Prostate gland (tissue), 2 donors: Measurements from ENCODE around the gene RETREG1. TPM values are rescaled to one million over a fixed set of nuclear protein-coding genes. Genes with fewer than 3 reads are reported as not detected.

Experiments used
- DNase-seq: peaks from one replicate; pipeline ENCODE4 v3.0.0-alpha.2; 2019; ENCODE audit warnings: low spot score
- H3K27ac ChIP-seq, 2 donors: fragments of 200-600 bp; sonication (generic); 2 replicates each; pipeline ENCODE4 v1.5.1; 2017 to 2019
- H3K27me3 ChIP-seq: fragments of 200-600 bp; sonication (generic); replicated peaks from 2 replicates; pipeline ENCODE4 v1.5.1; 2019; ENCODE audit not compliant: insufficient read depth
- H3K36me3 ChIP-seq, 2 donors: fragments of 200-600 bp; sonication (generic); 1 replicate in 1 of 2; 2 replicates in 1 of 2; pipeline versions ENCODE4 v1.5.1 to v1.8.1; 2017 to 2019
- H3K4me1 ChIP-seq: fragments of 200-600 bp; sonication (generic); replicated peaks from 2 replicates; pipeline ENCODE4 v1.5.1; 2019
- H3K4me3 ChIP-seq, 2 donors: fragments of 200-600 bp; sonication (generic); 2 replicates each; pipeline ENCODE4 v1.5.1; 2017 to 2019
- H3K9me3 ChIP-seq: fragments of 200-600 bp; sonication (generic); 2 replicates; pipeline ENCODE4 v1.5.1; 2017
- POLR2A ChIP-seq: fragments of 450-650 bp; IDR thresholded peaks from one replicate; pipeline ENCODE4 v1.6.1; 2016; ENCODE audit warnings: antibody characterized with exemption, mild to moderate bottlenecking
- POLR2AphosphoS5 ChIP-seq: sonication (generic); formaldehyde crosslinking; IDR thresholded peaks from one replicate; pipeline ENCODE4 v1.6.1; 2017; ENCODE audit warnings: antibody characterized with exemption
- WGBS: methylation state at CpG from one replicate; pipeline ENCODE4 v1.1.5; 2018; 5-methylcytosine and 5-hydroxymethylcytosine counted together
- intact Hi-C: fragments of 100-400 bp; cut with DNase I; formaldehyde crosslinking; loops from one replicate; pipeline ENCODE4 v1.14.2; 2022
- total RNA-seq, 2 donors: library from RNA; depleted of rRNA; stranded (reverse); fragments of >200 nt; gene quantifications; one replicate each; pipeline ENCODE4 v1.1.0, GENCODE V29; 2016
- TF ChIP-seq, protein P1 (sequence below), 4 experiments: fragments of 200-600 bp in 2 of 4; fragments of 450-650 bp in 2 of 4; sonication (generic) in 2 of 4; IDR thresholded peaks; 1 replicate in 3 of 4; 2 replicates in 1 of 4; pipeline ENCODE4 v1.5.1; 2016 to 2019; ENCODE audit warnings: antibody characterized with exemption in 4 of 4, mild to moderate bottlenecking in 2 of 4, moderate library complexity in 2 of 4

The RETREG1 gene
- total RNA-seq, 2 donors from 2014 or later: 13.5 to 18.4 TPM

DNA sequence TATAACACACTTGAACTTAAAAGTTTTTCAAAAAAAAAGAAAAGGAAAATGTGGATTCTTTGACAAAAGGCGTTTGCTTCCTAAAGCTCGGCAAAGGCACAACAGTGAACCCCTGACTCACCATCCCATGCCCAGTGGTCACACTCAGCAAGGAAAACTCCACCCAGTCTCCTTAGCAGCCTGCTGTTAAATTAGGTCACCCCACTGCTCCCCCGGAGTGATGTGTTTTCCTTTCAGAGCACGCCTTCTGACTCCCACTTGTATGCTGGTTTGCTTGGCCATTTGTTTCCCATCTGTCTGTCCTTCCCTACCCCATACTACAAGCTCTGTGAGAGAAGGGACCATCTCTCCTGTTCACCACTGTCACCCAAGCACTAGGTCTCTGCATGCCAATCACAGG lies 23.8 kb downstream of the RETREG1 start:
- no peak for DNase-seq
- Histone ChIP-seq H3K4me1 (no peaks in the 10 kb centered on the region), H3K9me3 (no peaks in the 10 kb centered on the region), H3K36me3 (no peaks in the 10 kb centered on the region), H3K27me3 (no peaks in the 10 kb centered on the region), H3K27ac (no peak overlapping the region), H3K4me3 (no peak overlapping the region)
- intact Hi-C loops: no loop called here
- 83% methylated on average over 4 of the region's 4 CpGs for WGBS
- TF ChIP-seq POLR2AphosphoS5 (no peak), POLR2A (no peak)
- TF ChIP-seq, protein P1, sequence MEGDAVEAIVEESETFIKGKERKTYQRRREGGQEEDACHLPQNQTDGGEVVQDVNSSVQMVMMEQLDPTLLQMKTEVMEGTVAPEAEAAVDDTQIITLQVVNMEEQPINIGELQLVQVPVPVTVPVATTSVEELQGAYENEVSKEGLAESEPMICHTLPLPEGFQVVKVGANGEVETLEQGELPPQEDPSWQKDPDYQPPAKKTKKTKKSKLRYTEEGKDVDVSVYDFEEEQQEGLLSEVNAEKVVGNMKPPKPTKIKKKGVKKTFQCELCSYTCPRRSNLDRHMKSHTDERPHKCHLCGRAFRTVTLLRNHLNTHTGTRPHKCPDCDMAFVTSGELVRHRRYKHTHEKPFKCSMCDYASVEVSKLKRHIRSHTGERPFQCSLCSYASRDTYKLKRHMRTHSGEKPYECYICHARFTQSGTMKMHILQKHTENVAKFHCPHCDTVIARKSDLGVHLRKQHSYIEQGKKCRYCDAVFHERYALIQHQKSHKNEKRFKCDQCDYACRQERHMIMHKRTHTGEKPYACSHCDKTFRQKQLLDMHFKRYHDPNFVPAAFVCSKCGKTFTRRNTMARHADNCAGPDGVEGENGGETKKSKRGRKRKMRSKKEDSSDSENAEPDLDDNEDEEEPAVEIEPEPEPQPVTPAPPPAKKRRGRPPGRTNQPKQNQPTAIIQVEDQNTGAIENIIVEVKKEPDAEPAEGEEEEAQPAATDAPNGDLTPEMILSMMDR (IDR thresholded peaks at IDR 0.05): no peak

DNA sequence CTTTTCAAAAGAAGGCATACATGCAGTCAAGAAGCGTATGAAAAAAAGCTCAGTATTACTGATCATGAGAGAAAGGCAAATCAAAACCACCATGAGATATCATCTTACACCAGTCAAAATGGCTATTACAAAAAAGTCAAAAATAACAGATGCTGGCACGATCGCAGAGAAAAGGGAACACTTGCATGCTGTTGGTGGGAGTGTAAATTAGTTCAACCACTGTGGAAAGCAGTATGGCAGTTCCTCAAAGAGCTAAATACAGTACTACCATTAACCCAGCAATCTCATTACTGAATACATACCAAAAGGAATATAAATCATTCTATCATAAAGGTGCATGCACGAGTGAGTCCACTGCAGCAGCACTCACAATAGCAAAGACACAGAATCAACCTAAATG lies 24.5 kb downstream of the RETREG1 start:
- Histone ChIP-seq H3K9me3 (no peaks in the 10 kb centered on the region), H3K4me3 (no peak overlapping the region), H3K4me1 (no peaks in the 10 kb centered on the region), H3K36me3 (no peaks in the 10 kb centered on the region), H3K27ac (no peak overlapping the region), H3K27me3 (no peaks in the 10 kb centered on the region)
- DNase-seq: no peak
- intact Hi-C loops: no loop called here
- TF ChIP-seq, protein P1 (IDR thresholded peaks at IDR 0.05): no peak
- TF ChIP-seq POLR2AphosphoS5 (no peak), POLR2A (no peak)
- 83% methylated on average over 4 of the region's 4 CpGs for WGBS

DNA sequence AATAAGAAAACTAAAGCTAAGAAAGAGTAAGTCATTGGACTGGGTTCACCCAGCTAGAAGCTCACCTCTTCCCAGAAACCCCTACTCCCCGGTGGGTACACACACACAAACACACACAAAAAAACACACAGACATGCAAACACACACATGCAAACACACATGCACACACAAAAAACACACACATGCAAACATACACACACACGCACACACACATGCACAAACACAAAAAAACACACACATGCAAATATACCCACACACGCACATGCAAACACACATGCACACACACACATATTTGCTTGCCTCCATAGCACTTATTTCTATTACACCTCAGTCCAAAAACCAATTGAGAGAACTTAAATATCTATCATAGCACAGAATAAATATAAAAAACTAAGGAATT lies 26.1 kb downstream of the RETREG1 start:
- WGBS: 97% methylated on average over 3 of the region's 3 CpGs

DNA sequence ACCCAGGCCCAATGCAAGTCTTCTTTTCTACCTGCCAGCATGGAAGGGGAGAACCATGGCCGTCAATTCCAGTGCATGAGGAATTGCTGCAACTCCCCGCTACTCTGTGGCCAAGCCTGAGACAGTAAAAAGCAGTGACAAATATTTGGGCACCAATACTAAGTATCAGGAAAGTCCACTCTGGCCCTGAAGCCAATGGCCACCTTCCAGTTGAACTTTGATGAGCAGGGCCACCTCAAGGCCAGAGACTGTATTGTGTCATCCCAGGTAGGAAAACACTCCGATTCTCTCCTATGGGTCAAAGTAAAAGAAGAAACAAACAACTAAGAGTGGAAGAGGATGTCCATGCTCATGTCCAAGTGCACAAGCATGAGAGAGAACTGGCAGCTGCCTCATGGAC lies 27.1 kb downstream of the RETREG1 start:
- H3K4me3 ChIP-seq: no peak overlapping the region
- no peak for TF ChIP-seq POLR2AphosphoS5
- TF ChIP-seq, protein P1 (IDR thresholded peaks at IDR 0.05): no peak
- no peak for TF ChIP-seq POLR2A
- DNase-seq: no peak
- WGBS: 84% methylated on average over 3 of the region's 3 CpGs
- H3K36me3 ChIP-seq: no peaks in the 10 kb centered on the region
- H3K27me3 ChIP-seq: no peaks in the 10 kb centered on the region
- H3K4me1 ChIP-seq: no peaks in the 10 kb centered on the region
- intact Hi-C loops: no loop called here
- H3K27ac ChIP-seq: no peak overlapping the region
- H3K9me3 ChIP-seq: no peaks in the 10 kb centered on the region

More for the DNA sequence above, 26.1 kb downstream of the RETREG1 start:
- Histone ChIP-seq H3K4me3 (no peak overlapping the region), H3K9me3 (no peaks in the 10 kb centered on the region), H3K27me3 (no peaks in the 10 kb centered on the region), H3K4me1 (no peaks in the 10 kb centered on the region), H3K27ac (no peak overlapping the region), H3K36me3 (no peaks in the 10 kb centered on the region)
- intact Hi-C loops: no loop called here
- no peak for DNase-seq
- TF ChIP-seq POLR2AphosphoS5 (no peak), POLR2A (no peak)
- TF ChIP-seq, protein P1 (IDR thresholded peaks at IDR 0.05): no peak

DNA sequence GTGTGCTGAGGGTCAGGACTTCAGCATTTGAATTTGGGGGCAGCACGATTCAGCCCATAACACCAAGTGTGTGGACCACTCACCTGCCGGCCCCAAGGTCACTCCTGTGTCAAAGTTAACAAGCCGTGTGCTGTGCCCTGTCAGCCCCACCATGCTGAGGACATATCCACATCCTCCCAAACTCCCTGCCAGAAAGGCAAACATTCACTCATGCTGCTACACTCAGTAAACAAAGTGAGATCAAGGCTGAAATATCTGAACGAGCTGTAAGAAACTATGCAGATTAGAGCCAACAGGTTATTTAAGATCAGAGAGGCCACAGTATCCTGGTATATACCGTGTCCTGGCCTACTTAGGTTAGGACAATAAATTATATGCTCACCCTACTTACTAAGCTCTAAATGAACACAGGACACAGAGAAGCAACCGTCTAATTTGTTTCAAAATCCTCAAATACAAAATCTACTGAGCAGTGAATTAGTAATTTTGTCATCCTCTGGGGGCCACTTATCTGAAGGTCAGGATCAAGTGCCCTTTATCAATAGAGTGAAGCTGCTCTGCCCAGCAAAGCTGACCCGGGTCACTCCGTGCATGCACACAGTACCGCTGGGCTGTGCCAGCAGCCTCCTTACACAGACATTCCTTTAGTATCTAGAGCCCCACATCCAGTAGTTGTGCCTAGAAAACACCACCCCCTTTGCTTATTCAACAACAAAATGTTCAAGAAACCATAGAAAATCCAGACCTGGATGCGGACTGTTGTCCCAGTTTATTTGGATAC lies 28.2 kb downstream of the RETREG1 start:
- no peak overlapping the region for H3K4me3 ChIP-seq
- no peak for DNase-seq
- no peaks in the 10 kb centered on the region for H3K9me3 ChIP-seq
- H3K27ac ChIP-seq: no peak overlapping the region
- 72% methylated on average over 10 of the region's 10 CpGs for WGBS
- no peak for TF ChIP-seq POLR2AphosphoS5
- TF ChIP-seq POLR2A: no peak
- TF ChIP-seq, protein P1 (IDR thresholded peaks at IDR 0.05): no peak
- no peaks in the 10 kb centered on the region for H3K27me3 ChIP-seq
- H3K4me1 ChIP-seq: no peaks in the 10 kb centered on the region
- intact Hi-C loops: no loop called here
- no peaks in the 10 kb centered on the region for H3K36me3 ChIP-seq
